ENCODE results near the gene GVQW3. TPM values are rescaled to one million over a fixed set of nuclear protein-coding genes. Genes with fewer than 3 reads are reported as not detected.
"Not testable (repeated sequence)": the region's sequence is repeated elsewhere in the genome, so short reads cannot be mapped to it uniquely, and the experiment has no call there.

GVQW3 gene
- total RNA-seq, 2 experiments from 2014 or later: 1.8 TPM

GRCh38 chr11:76395296-76395695 is 14.2 kb downstream of the GVQW3 start:
- no peaks in the 10 kb centered on the region for H3K9me3 Mint-ChIP-seq
- H3K27ac Mint-ChIP-seq: no peak overlapping the region
- no peak overlapping the region for H3K4me3 ChIP-seq (ENCODE audit: low read length)
- H3K27ac ChIP-seq (ENCODE audit: low read depth in 1 of 2, low read length in 2 of 2): no peak overlapping the region
- DNase-seq (no peak), ATAC-seq (ENCODE audit: poor library complexity) (no peak)
- TF ChIP-seq CTCF (IDR thresholded peaks at IDR 0.05): no peak
- ChIA-PET POLR2A (no interaction called here), CTCF (interaction anchor here (0.9 to 1.3 kb wide), 2 partner anchors 13 to 25 kb away, joined by 3 read pairs; no protein-coding TSS in a partner anchor)
- H3K4me1 Mint-ChIP-seq (ENCODE audit: low read depth): no peaks in the 10 kb centered on the region
- intact Hi-C loops (cut with DNase I, micrococcal nuclease): no loop called here
- H3K36me3 ChIP-seq (ENCODE audit: insufficient read depth, low read length): no peaks in the 10 kb centered on the region
- no peaks in the 10 kb centered on the region for H3K9me3 ChIP-seq (ENCODE audit: control insufficient read depth in 1 of 2, insufficient read depth in 1 of 2, low read length in 2 of 2)
- no peaks in the 10 kb centered on the region for H3K27me3 ChIP-seq (ENCODE audit: control insufficient read depth in 1 of 2, insufficient read depth in 2 of 2, low read length in 2 of 2)
- H3K4me3 Mint-ChIP-seq: no peak overlapping the region
- H3K4me1 ChIP-seq (ENCODE audit: insufficient read depth, low read length): no peaks in the 10 kb centered on the region
- no peaks in the 10 kb centered on the region for H3K27me3 Mint-ChIP-seq
- H3K36me3 Mint-ChIP-seq (ENCODE audit: low read depth): no peaks in the 10 kb centered on the region

- H3K27ac ChIP-seq (ENCODE audit: low read depth in 1 of 2, low read length in 2 of 2): no peak overlapping the region
- intact Hi-C loops (cut with DNase I, micrococcal nuclease): no loop called here
- CTCF ChIA-PET: no interaction called here
These were observed 16.3 kb downstream of the GVQW3 start for GRCh38 chr11:76397383-76397782.

GRCh38 chr11:76400967-76401366 is 19.8 kb downstream of the GVQW3 start:
- ATAC-seq (ENCODE audit: poor library complexity) (no peak), DNase-seq (no peak)
- ChIA-PET POLR2A (no interaction called here), CTCF (no interaction called here)
- H3K36me3 ChIP-seq (ENCODE audit: insufficient read depth, low read length): no peaks in the 10 kb centered on the region
- no peak for TF ChIP-seq CTCF (IDR thresholded peaks at IDR 0.05)
- Mint-ChIP-seq H3K27me3 (no peaks in the 10 kb centered on the region), H3K36me3 (ENCODE audit: low read depth) (no peaks in the 10 kb centered on the region), H3K4me1 (ENCODE audit: low read depth) (no peaks in the 10 kb centered on the region), H3K4me3 (no peak overlapping the region), H3K27ac (no peak overlapping the region), H3K9me3 (no peaks in the 10 kb centered on the region)
- H3K27me3 ChIP-seq (ENCODE audit: control insufficient read depth in 1 of 2, insufficient read depth in 2 of 2, low read length in 2 of 2): no peaks in the 10 kb centered on the region
- H3K4me3 ChIP-seq (ENCODE audit: low read length): no peak overlapping the region
- intact Hi-C loops (cut with DNase I, micrococcal nuclease): no loop called here
- H3K9me3 ChIP-seq (ENCODE audit: control insufficient read depth in 1 of 2, insufficient read depth in 1 of 2, low read length in 2 of 2): no peaks in the 10 kb centered on the region
- no peaks in the 10 kb centered on the region for H3K4me1 ChIP-seq (ENCODE audit: insufficient read depth, low read length)
- no peak overlapping the region for H3K27ac ChIP-seq (ENCODE audit: low read depth in 1 of 2, low read length in 2 of 2)

More at GRCh38 chr11:76397383-76397782, 16.3 kb downstream of the GVQW3 start:
- Histone ChIP-seq H3K36me3 (ENCODE audit: insufficient read depth, low read length) (no peaks in the 10 kb centered on the region), H3K4me3 (ENCODE audit: low read length) (no peak overlapping the region), H3K4me1 (ENCODE audit: insufficient read depth, low read length) (no peaks in the 10 kb centered on the region), H3K9me3 (ENCODE audit: control insufficient read depth in 1 of 2, insufficient read depth in 1 of 2, low read length in 2 of 2) (no peaks in the 10 kb centered on the region), H3K27me3 (ENCODE audit: control insufficient read depth in 1 of 2, insufficient read depth in 2 of 2, low read length in 2 of 2) (no peaks in the 10 kb centered on the region)
- Mint-ChIP-seq H3K4me3 (no peak overlapping the region), H3K9me3 (no peaks in the 10 kb centered on the region), H3K27ac (no peak overlapping the region), H3K4me1 (ENCODE audit: low read depth) (no peaks in the 10 kb centered on the region), H3K27me3 (no peaks in the 10 kb centered on the region), H3K36me3 (ENCODE audit: low read depth) (no peaks in the 10 kb centered on the region)
- no peak for ATAC-seq (ENCODE audit: poor library complexity)
- no peak for DNase-seq
- POLR2A ChIA-PET: no interaction called here
- no peak for TF ChIP-seq CTCF (IDR thresholded peaks at IDR 0.05)

- ATAC-seq (ENCODE audit: poor library complexity); H3K27ac ChIP-seq (ENCODE audit: low read depth in 1 of 2, low read length in 2 of 2); intact Hi-C loops (cut with DNase I, micrococcal nuclease); H3K4me3 ChIP-seq (ENCODE audit: low read length); H3K27ac Mint-ChIP-seq; H3K27me3 ChIP-seq (ENCODE audit: control insufficient read depth in 1 of 2, insufficient read depth in 2 of 2, low read length in 2 of 2); DNase-seq; H3K4me3 Mint-ChIP-seq; H3K4me1 Mint-ChIP-seq (ENCODE audit: low read depth); H3K4me1 ChIP-seq (ENCODE audit: insufficient read depth, low read length); H3K9me3 Mint-ChIP-seq; H3K27me3 Mint-ChIP-seq; CTCF ChIA-PET; H3K36me3 Mint-ChIP-seq (ENCODE audit: low read depth); H3K36me3 ChIP-seq (ENCODE audit: insufficient read depth, low read length); POLR2A ChIA-PET; H3K9me3 ChIP-seq (ENCODE audit: control insufficient read depth in 1 of 2, insufficient read depth in 1 of 2, low read length in 2 of 2): not testable (repeated sequence)
These were observed 20.4 kb downstream of the GVQW3 start for GRCh38 chr11:76401484-76401883.

Measured in CD4-positive, alpha-beta T cell (primary cell).